Activated CD8-positive, alpha-beta memory T cell treated with anti-CD3 and anti-CD28 coated beads, Interleukin-2, amount 50 U/mL, for 1 hour (primary cell): ENCODE results near the gene MPP1.

Source experiments
- DNase-seq: peaks from one replicate; pipeline ENCODE4 v3.0.0-alpha.2; 2020; ENCODE audit errors: extremely low read depth

Gene MPP1

GRCh38 chrX:154775419-154776349, 29.6 kb downstream of the MPP1 start:
- no peak for DNase-seq

GRCh38 chrX:154774622-154775021, 30.7 kb downstream of the MPP1 start:
- DNase-seq: no peak

GRCh38 chrX:154762537-154763296, 42.6 kb downstream of the MPP1 start, which contains the start of gene DKC1:
Gene DKC1, plus strand, starts transcription at chrX:154762864. Its CDS starts 102 bp downstream, at chrX:154762966.
- DNase-seq: peak; percentile 79

GRCh38 chrX:154761977-154762536, 43.2 kb downstream of the MPP1 start:
- no peak for DNase-seq

GRCh38 chrX:154758696-154759095, 46.6 kb downstream of the MPP1 start:
- no peak for DNase-seq

GRCh38 chrX:154751669-154752271, 53.5 kb downstream of the MPP1 start:
- DNase-seq: no peak

- no peak for DNase-seq
Observed at GRCh38 chrX:154751203-154751668, 54.0 kb downstream of the MPP1 start.

- DNase-seq: no peak
Observed at GRCh38 chrX:154750301-154751202, 54.7 kb downstream of the MPP1 start, which contains the start of gene GAB3. Gene GAB3, minus strand, starts transcription at chrX:154751077. Its CDS starts 52 bp downstream, at chrX:154751025.

GRCh38 chrX:154749856-154750255, 55.4 kb downstream of the MPP1 start:
- no peak for DNase-seq

- DNase-seq: no peak
Observed at GRCh38 chrX:154748712-154749339, 56.5 kb downstream of the MPP1 start.

GRCh38 chrX:154742613-154743012, 62.7 kb downstream of the MPP1 start:
- DNase-seq: no peak

GRCh38 chrX:154739952-154740465, 65.3 kb downstream of the MPP1 start:
- DNase-seq: no peak

- DNase-seq: no peak
Observed at GRCh38 chrX:154738011-154738738, 67.1 kb downstream of the MPP1 start.

GRCh38 chrX:154737136-154737535, 68.1 kb downstream of the MPP1 start:
- no peak for DNase-seq

- no peak for DNase-seq
Observed at GRCh38 chrX:154735695-154736393, 69.4 kb downstream of the MPP1 start.

- no peak for DNase-seq
Observed at GRCh38 chrX:154734061-154734781, 71.1 kb downstream of the MPP1 start.

- DNase-seq: no peak
Observed at GRCh38 chrX:154733066-154733425, 72.2 kb downstream of the MPP1 start.
